ENCODE data around the gene EFNB1.
"Not testable (repeated sequence)": the region's sequence is repeated elsewhere in the genome, so short reads cannot be mapped to it uniquely, and the experiment has no call there.

The EFNB1 gene

GRCh38 chrX:68828740-68829581 is at the start of gene EFNB1:
Gene EFNB1, plus strand, starts transcription at chrX:68829021. Its CDS starts 756 bp downstream, at chrX:68829777.
- DNase-seq: peak in 54 of 56 donors; percentile 21 to 92 (median 80)

GRCh38 chrX:68781295-68781694 is 47.5 kb upstream of the EFNB1 start:
- DNase-seq: not testable (repeated sequence)

GRCh38 chrX:68784816-68785215 is 44.0 kb upstream of the EFNB1 start:
- DNase-seq: no peak

- DNase-seq: not testable (repeated sequence)
Measured at GRCh38 chrX:68786581-68786980, 42.2 kb upstream of the EFNB1 start.

- DNase-seq: no peak
Measured at GRCh38 chrX:68789966-68790365, 38.9 kb upstream of the EFNB1 start.

GRCh38 chrX:68792083-68792482 is 36.7 kb upstream of the EFNB1 start:
- DNase-seq: no peak

- no peak for DNase-seq
Measured at GRCh38 chrX:68794461-68794860, 34.4 kb upstream of the EFNB1 start.

- no peak for DNase-seq
Measured at GRCh38 chrX:68795741-68796140, 33.1 kb upstream of the EFNB1 start.

GRCh38 chrX:68798400-68798799 is 30.4 kb upstream of the EFNB1 start:
- not testable (repeated sequence) for DNase-seq

GRCh38 chrX:68801737-68802290 is 27.0 kb upstream of the EFNB1 start:
- DNase-seq: no peak

GRCh38 chrX:68807818-68808217 is 21.0 kb upstream of the EFNB1 start:
- DNase-seq: no peak

GRCh38 chrX:68808686-68809357 is 20.0 kb upstream of the EFNB1 start:
- peak in 2 of 56 donors; percentile 1 to 22 for DNase-seq

- no peak for DNase-seq
Measured at GRCh38 chrX:68820476-68821110, 8.2 kb upstream of the EFNB1 start.

- DNase-seq: no peak
Measured at GRCh38 chrX:68821616-68822015, 7.2 kb upstream of the EFNB1 start.

GRCh38 chrX:68822641-68823410 is 6.0 kb upstream of the EFNB1 start:
- DNase-seq: peak in 5 of 56 donors; percentile 5 to 39 (median 9)

GRCh38 chrX:68823413-68824151 is 5.2 kb upstream of the EFNB1 start:
- DNase-seq: no peak

GRCh38 chrX:68824152-68824433 is 4.7 kb upstream of the EFNB1 start:
- no peak for DNase-seq

- no peak for DNase-seq
Measured at GRCh38 chrX:68824565-68825125, 4.2 kb upstream of the EFNB1 start.

GRCh38 chrX:68826113-68826980 is 2.5 kb upstream of the EFNB1 start:
- DNase-seq: no peak

Measured in amygdala (tissue), 56 donors.